Activated CD4-positive, alpha-beta T cell treated with anti-CD3 and anti-CD28 coated beads, Interleukin-2, amount 50 U/mL, for 16 hours (primary cell): ENCODE measurements around the gene CDC42BPB.
"Not testable (repeated sequence)": the region's sequence is repeated elsewhere in the genome, so short reads cannot be mapped to it uniquely, and the experiment has no call there.

Experiments
- DNase-seq: peaks from one replicate; pipeline ENCODE4 v3.0.0-alpha.2; 2020

Gene CDC42BPB

DNA sequence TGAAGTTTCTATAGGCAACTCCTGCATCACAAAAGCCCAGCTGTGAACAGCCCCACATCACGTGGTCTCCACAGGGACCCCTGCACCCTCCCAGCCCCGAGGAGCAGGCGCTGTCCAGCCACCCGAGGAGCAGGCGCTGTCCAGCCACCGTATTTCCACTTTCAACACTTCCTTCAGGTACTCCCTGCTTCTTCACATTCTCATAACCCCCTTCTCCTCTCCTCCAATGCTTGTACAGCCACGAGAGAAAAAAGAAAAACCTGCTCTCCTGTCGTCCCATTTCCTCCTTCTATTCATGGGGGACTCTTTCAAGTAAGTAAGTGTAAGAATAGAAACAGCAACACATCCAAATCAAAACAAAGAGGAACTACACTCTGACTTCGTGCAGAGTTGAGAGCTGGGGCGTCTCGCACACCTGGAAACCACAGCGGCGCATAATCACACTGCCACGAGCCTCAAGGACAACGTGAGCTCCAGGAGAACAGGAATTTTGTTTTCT, 11.9 kb downstream of the CDC42BPB start:
- no peak for DNase-seq

DNA sequence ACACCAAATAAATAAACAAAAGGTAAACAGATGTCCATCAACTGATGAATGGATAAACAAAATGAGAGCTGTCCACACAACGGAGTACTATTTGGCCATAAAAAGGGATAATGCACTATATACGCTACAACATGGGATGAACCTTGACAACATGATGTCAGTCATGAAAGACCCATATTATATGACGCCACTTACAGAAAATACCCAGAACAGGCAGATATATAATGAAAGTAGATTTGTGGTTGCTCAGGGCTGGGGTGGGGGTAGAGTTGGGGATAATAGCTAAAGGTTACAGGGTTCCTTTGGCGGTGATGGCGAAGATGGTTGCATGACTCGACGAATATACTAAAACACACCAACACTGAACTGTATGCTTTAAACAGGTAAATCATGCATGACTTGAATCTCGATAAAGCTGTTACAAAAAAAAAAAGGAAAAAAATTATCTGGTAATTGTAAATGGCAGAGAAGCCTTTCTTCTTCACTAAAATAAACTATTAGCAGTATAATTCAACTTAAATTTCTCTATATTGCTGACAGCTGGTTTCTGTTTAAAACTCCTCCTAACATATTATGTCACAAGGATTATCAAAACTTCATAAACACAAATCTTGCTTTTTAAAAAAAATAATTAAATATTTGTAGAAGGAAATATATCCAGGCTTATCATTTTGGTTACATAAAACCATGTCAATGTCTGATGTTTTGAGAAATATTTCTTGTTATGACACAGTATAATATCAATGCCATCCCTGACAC, 13.9 kb downstream of the CDC42BPB start:
- no peak for DNase-seq

DNA sequence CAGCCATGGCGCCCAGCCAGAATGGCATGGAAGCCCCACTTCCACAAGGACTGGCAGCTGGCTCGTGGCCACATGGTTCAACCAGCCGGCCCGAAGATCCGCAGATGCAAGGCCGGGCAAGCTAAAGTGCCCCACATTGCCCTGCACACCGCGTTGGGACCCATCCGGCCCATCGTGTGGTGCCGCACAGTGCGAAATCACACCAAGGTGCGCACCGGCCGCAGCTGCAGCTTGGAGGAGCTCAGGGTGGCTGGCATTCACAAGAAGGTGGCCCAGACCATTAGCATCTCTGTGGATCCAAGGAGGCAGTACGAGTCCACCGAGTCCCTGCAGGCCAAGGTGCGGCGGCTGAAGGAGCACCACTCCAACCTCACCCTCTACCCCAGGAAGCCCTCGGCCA, 15.9 kb downstream of the CDC42BPB start:
- DNase-seq = no peak

DNA sequence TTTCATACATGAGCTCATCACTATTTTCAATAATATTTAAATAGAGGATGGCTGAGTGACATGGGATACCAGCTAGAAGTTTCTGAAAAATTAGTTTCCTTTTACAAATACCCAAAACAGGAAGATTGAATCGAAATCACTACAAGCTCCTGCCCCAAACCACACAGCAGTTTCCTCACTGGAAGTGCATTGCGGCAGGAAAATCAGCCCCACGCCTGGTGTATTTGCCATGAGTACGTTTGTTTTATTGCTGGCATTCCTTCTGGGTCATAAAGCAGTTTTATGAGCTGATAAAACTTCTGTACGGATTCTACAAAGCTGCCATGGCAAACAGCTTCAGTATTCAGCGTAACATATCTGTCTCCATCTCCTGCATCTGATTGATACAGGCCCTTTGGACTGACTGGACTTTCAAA, 23.7 kb downstream of the CDC42BPB start:
- no peak for DNase-seq

DNA sequence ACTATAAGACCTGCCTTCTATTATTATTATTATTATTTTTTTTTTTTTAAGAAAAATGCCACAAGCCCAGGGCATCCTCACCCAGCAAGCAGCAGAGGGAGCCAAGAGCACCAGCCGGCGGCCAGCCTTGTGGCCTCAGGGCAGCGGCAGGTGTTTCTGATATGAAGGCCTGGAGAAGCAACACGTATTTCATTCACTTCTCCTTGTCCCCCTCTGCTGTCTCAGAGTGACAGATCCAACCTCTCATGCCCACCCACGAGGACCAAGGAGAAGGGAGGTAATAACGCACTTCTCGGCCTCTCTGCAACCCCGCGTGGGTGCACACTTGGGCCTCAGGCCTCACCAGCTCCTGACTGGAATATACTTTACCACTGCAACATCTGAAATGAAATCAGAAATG, 25.4 kb downstream of the CDC42BPB start:
- no peak for DNase-seq

DNA sequence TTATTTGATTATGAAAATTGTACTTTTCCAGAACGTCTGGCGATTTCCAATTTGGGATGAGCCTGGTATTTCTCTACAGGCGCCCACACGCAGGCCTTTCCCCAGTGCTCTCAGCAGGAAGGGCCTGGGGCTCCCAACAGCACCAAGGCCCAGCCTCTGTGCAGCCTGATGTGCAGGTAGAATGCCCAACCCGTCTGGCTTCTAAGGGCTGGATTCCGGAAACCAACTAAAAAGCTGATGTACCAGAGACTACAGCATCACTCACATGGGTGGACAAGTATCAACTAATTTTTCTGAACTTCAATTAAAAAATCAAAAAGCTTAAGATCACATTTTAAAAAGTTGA, 25.8 kb downstream of the CDC42BPB start:
- no peak for DNase-seq

DNA sequence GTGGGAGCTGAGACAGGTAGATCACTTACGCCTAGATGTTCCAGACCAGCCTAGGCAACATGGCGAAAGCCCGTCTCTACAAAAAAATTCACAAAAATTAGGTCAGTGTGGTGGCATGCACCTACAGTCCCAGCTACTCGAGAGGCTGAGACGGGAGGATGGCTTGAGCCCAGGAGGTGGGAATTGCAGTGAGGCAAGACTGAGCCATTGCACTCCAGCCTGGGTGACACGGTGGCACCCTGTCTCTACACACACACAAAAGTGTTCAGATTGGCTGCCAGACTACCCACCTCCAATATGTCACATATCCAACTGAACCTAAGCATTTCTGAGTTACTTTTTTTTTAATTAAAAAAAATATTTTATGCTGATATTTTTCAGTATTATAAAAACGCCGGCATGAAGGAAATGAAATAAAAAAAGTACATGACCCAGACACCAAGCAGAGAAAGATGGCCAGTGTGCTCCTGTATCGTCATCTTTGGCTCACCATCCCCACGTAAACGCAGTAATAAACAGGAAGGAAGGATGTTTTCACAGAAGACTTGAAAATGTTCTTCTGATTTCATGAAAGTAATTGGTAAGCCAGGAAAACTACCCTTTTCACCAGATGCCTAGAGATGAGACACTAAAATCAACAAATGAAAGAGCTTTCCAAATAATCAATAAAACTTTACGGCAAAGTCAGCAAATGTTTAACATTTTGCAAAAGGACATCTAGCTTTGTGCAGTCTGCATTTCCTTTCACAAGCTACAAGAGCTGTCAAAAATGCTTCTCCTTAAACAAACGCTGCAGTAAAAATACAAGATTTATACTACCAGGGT, 26.4 kb downstream of the CDC42BPB start:
- no peak for DNase-seq

DNA sequence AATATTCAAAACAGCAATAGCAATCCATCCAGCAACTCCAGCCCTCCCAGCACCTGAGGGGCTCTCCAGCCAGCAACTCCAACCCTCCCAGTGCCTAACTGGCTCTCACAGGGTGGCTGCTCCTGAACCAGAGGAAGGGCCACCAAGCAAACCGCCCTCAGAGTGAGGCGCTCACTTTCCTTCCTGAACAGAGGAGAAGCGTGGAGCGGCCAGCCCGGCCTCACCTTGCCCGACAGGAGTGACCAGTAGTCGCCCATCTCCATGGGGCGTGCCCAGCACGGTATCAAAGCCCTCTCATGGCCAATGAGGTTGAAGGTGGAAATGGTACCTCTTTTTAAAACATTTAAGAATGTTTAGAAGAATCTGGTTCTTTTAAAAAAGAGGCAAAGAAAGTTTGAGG, 27.4 kb downstream of the CDC42BPB start:
- no peak for DNase-seq

DNA sequence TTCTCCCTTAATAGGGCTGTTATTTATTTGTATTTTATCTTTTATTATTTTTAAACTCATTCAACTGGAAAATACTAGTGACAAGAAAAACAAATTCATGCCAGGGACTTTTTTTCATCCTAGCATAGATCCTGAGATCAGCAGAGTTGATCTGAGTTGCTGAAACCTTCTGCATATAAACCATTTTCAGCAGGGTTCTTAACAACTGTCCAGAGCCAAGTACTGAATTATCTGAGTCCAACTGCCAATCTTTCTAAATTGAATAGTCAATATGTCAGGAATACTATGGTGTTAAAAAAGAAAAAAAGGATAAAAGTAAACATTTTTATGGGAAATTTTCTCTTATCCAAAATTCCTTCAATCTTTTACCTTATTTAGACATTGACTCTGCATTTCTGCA, 28.6 kb downstream of the CDC42BPB start:
- no peak for DNase-seq

DNA sequence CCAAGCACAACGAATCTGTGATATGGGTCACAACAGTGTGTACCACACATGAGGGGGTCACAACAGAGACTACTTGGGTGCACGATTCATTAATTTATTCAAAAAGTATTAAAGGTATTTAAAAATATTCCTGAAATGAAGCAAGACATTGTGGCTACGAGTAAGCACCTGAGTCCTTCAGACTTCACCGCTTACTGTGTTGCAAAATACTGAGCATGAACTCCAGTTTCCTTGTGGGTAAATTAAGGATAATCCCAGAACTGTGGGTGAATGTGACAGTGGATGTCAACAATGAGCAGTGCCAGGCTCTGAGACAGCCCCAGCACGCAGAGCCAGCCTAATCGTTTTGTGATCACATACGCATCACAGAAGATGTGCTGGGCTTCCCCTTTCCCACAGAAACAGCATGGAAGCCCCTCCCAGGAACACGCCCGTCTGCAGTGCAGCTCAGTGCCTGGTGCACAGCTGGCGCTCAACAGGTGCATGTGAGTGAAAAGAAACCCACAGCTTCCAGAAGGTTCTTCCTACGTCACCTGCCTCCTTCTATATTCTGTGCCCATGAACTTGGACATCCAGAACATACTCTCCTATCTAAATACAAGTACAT, 29.1 kb downstream of the CDC42BPB start:
- no peak for DNase-seq

DNA sequence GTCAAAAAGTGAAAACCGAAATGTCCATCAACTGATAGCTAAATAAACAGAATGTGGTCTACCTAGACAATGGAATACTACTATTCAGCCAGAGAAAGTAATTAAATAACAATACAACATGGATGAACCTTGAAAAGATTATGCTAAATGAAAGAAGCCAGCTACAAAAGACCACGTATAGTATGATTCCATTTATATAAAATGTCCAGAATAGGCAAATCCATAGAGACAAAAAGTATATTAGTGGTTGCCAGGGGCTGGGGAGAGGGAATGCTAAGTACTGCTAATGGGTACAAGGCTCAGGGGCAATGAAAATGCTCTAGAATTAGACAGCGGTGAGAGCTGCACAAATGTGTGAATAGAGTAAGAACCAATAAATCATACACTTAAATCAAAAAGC, 29.9 kb downstream of the CDC42BPB start:
- DNase-seq = no peak

DNA sequence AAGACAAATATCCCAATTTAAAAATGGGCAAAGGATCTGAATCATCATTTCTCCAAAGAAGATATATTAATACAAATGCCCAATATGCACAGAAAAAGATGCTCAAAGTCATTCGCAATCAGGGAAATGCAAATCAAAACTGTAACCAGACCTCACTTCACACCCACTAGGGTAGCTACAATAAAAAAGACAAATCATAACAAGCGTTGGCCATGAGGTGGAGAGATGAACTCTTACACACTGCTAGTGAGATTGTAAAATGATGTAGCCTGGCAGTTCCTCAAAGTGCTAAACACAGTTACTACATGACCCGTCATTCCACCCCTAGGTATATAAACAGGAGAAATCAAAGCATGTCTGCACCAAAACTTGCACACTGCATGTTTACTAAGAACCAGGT, 30.4 kb downstream of the CDC42BPB start:
- DNase-seq = no peak

DNA sequence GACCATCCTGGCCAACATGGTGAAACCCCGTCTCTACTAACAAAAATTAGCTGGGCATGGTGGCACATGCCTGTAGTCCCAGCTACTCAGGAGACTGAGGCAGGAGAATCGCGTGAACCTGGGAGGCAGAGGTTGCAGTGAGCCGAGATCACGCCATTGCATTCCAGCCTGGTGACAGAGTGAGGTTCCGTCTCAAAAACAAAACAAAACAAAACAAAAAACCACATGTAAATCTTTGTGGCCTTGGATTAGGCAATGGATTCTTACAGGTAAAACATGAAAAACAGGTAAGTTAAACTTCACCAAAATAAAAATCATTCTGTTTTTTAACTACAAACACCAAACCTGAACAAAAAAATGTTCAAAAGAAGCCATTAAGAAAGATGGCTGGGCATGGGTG, 31.2 kb downstream of the CDC42BPB start:
- not testable (repeated sequence) for DNase-seq

DNA sequence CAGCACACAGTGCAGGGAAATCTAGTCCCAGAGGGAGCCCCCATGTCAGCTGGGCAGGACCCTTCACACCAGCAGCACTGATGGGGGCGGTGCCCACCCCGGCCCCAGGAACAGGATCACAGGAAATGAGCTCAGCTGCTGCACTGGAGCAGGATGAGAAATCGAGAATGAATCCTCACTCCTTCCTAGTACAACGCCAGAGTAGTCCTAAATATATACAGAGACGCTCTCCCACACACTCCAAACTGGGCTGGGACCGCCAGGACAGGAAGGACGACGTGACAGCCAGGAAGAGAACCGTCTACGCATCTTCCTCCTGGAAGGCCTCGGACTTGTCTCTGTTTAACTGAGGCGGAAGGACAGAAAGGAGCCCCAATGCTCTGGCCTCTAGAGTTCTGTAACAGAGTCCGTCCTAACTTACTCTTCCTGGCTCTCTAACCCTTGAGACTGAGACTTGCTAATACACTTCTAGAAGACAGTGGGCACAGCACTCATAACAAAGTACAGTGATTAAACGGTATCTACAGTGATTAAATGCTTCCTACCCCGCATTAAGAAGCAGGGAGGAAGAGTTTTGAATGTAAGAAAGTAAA, 33.4 kb downstream of the CDC42BPB start:
- no peak for DNase-seq

DNA sequence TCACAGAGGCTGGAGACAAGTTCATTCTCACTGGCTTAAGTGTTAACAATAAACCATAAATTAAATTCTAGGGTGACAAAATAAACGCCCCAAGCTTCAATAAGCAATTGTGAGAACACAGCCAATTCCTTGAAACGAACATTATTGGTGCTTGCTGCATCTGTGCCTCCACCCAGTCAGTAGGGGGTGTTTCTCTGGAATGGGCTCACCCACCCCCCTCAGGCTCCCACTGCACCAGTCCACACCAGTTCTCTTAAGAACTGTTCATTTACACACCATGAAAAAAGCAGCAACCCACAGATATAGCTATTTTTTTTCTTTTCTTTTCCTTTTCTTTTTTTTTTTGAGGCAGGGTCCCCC, 34.7 kb downstream of the CDC42BPB start:
- DNase-seq = no peak

DNA sequence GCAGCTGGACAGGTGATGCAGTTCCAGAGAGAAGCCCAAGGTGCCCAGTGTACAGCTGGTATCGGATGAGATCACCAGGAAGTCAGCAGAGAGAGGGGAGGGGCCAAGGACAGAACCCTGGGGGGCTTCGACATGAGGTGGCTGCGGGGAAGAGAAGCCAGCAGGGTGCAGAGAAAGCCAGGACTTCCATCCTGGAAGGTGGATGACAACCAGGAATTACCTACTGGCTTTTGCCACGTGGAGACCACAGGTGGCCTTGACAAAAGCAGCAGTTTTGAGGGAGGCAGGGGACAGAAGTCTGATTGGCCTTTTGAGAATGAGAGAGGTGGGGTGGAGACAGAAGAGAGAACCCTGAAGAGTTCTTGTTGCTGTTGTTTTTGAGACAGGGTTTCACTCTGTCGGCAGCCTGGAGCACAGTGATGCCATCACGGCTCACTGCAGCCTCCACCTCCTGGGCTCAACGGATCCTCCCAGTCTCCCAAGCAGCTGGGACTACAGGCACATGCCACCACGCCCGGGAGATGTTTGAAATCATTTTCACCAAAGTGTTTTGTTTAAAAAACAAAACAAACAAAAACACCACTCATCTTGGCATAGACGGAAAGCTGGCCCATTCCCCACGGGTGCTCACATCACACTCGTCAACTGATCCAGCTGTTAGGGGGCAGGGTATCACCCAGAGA, 35.2 kb downstream of the CDC42BPB start:
- DNase-seq = no peak

DNA sequence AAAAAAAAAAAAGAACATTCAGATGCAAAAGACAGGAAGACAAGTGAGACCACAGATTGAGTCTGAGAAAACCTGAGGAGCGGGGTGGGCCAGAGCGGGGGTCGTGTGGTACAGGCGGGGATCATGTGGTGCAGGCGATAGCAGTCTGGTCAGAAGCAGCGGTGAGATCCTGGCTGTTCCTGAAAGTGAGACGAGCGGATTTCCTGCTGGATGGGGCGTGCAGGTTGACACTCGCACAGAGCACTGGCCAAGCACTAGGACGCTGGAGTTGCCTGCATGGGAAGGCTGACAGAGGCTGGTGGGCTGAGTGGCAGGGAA, 35.7 kb downstream of the CDC42BPB start:
- DNase-seq = no peak

DNA sequence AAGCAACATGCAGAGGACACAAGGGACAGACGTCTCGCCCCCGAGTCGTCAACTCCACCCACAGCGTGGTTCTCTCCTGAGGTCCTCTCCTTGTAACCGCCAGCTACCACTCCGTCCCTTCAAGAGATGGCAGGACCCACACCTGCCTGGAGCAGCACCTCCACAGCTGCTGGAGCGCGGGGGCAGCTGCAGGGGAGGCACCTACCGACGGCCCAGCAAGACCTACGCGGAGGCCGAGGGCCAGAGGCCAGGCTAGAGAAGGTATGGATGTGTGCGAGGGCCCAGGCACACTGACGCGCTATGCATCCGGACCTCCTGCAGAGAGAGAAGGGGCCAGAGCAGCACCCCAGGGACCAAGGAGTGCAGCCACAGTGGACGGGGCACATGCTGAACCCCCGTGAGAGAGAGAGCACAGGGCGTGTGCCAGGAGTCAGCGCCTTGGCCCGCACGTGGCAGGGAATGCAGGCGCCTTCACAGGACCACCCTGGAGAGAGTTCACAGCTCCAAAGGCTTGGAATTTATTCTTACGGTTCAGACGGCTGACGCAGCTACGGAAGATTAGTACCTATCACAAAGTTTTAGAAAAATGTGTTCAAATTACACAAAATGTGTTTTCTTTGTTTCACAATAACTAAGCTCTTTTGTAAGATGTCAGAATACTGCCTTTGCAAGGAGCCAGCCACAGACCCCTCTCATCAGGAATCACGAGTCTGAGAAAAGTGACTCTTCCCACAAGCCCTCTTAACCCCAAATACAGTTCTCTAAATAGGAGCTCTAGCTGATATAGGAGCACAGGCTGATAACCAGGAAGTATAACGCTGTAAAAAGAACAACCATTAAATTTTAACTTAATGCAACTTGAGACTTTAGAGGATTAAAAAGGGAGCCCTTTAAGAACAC, 36.8 kb downstream of the CDC42BPB start:
- no peak for DNase-seq

DNA sequence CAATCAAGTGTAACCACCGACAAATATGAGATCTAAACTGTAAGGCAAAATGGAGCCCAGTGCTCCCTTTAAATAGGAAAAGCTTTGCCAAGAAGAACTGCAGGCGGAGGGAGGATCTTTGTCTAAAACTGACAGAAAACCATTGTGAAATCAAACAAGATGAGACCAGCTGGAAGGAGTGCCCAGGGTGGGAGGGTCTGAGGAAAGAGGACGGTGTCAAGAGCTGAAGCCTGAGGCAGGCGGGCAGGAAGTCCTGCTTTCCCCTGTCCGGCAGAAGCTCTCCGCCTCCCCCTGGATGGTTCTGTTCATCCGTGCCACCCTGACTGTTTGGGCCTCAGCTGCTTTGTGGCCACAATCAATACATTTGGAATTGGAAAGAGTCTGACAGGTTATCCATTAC, 37.5 kb downstream of the CDC42BPB start:
- no peak for DNase-seq

DNA sequence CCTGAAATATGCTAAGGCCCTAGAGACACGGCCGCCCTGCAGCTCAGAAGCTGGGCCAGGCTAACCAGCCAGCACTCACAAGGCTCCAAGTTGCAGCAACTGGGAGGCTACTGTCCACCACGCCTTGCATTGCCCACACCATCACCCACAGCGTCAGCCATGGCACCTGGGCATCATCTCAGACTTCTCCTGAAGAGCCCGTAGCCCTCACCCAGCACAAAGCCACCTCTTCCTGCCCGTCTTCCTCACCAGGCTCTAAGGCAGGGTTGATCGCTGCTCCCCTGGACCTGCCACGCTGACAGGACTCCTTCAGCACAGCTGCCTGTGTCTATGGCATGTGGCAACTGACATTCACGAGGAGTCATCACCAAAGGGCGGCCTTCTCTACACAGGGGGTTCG, 38.1 kb downstream of the CDC42BPB start:
- DNase-seq = no peak

DNA sequence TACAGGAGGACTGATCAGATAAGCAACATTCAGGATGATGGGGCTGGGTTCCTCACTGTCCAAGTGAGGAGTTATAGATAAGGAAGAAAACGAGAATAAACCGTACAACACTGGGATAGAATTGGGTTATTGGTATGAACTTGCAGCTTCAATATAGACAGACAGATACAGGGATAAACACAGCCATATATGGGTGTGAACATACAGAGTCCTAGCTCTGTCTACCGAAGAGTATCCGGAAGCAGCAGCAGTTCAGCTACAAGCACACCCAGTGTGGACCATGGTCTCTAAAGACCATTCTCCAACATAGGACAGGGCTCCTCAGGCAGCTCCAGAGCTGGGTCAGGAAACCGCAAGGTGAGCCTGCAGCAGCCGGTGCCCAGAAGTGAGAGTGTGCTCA, 40.8 kb downstream of the CDC42BPB start:
- DNase-seq = no peak

DNA sequence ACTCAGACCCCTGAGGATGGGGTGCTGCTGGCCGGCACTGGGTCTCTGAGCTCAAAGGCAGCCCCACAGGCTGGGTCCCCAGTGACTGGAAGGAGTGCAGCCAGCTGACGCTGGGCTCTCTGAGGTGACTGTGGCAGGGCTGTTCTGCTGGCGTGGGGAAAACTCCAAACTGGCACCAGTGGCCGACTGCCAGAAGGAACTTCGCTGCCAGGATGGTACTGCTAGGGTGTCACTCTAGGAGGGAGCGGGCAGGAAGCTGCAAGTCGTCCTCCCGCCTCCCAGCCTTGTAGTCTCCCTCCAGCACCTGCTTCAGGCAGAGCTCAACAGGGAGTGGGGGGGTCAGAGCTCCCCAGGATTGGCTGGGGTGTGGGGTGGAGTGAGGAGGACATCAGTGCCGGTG, 41.3 kb downstream of the CDC42BPB start:
- DNase-seq = no peak
